ENCODE results near the gene NRF1.

GRCh38 chr7:129790136-129790535 is 178.6 kb downstream of the NRF1 start:
- TF ChIP-seq CTCF (IDR thresholded peaks at IDR 0.05), result no peak
- TF ChIP-seq POLR2AphosphoS5 (IDR thresholded peaks at IDR 0.05; ENCODE audit: insufficient read depth in 1 of 2, low read depth in 1 of 2), result no peak

Measured in vagina (tissue), 2 donors.